DOHH2 (cell line): ENCODE data around the gene MIEN1.

ENCODE experiments used
- H3F3A ChIP-seq: fragments of 200-600 bp; sonication (generic), shearing (Covaris generic); 2 replicates; pipeline ENCODE4 v1.6.0; 2016; ENCODE audit warnings: antibody characterized with exemption, mild to moderate bottlenecking; ENCODE audit not compliant: control insufficient read depth, insufficient read depth
- H3K27ac ChIP-seq: fragments of 200-600 bp; sonication (generic); 2 replicates; pipeline ENCODE4 v1.5.1; 2014; ENCODE audit warnings: low read depth, mild to moderate bottlenecking, low read length, moderate library complexity
- H3K27me3 ChIP-seq: fragments of 200-600 bp; sonication (generic); 2 replicates; pipeline ENCODE4 v1.6.1; 2014; ENCODE audit warnings: mild to moderate bottlenecking, low read length, mixed read lengths; ENCODE audit not compliant: control insufficient read depth
- H3K36me3 ChIP-seq: fragments of 200-600 bp; sonication (generic); 2 replicates; pipeline ENCODE4 v1.6.1; 2014; ENCODE audit warnings: mild to moderate bottlenecking, low read length, moderate library complexity, mixed read lengths; ENCODE audit not compliant: control insufficient read depth
- H3K4me1 ChIP-seq: fragments of 200-600 bp; sonication (generic); 2 replicates; pipeline ENCODE4 v1.6.1; 2014; ENCODE audit warnings: mild to moderate bottlenecking, low read length, mixed read lengths; ENCODE audit not compliant: control insufficient read depth
- H3K4me2 ChIP-seq: fragments of 200-600 bp; sonication (generic); 2 replicates; pipeline ENCODE4 v1.6.0; 2014; ENCODE audit warnings: mild to moderate bottlenecking, low read length, moderate library complexity
- H3K4me3 ChIP-seq: fragments of 200-600 bp; sonication (generic); 2 replicates; pipeline ENCODE4 v1.5.1; 2014; ENCODE audit warnings: mild to moderate bottlenecking, low read length, mixed read lengths
- H3K79me2 ChIP-seq: fragments of 200-600 bp; sonication (generic); 2 replicates; pipeline ENCODE4 v1.6.1; 2014; ENCODE audit warnings: mild to moderate bottlenecking, low read length, mixed read lengths; ENCODE audit not compliant: control insufficient read depth
- H3K9me2 ChIP-seq: fragments of 200-600 bp; sonication (generic); replicated peaks from 2 replicates; pipeline ENCODE4 v1.6.1; 2014; ENCODE audit warnings: mild to moderate bottlenecking, low read length, mixed read lengths; ENCODE audit not compliant: control insufficient read depth
- H3K9me3 ChIP-seq: fragments of 200-600 bp; sonication (generic); 2 replicates; pipeline ENCODE4 v1.6.1; 2014; ENCODE audit warnings: antibody characterized with exemption, low read length, mixed read lengths; ENCODE audit not compliant: control insufficient read depth, insufficient read depth
- H4K20me1 ChIP-seq: fragments of 200-600 bp; sonication (generic); 2 replicates; pipeline ENCODE4 v1.6.0; 2014; ENCODE audit warnings: low read depth, mild to moderate bottlenecking, antibody characterized with exemption, low read length, moderate library complexity; ENCODE audit not compliant: control insufficient read depth, insufficient read depth
- CTCF ChIP-seq: fragments of 200-600 bp; sonication (generic); IDR thresholded peaks from one replicate; pipeline ENCODE4 v1.5.1; 2014; ENCODE audit warnings: antibody characterized with exemption, mild to moderate bottlenecking, low read depth, low read length; ENCODE audit not compliant: poor library complexity, severe bottlenecking
- EZH2phosphoT487 ChIP-seq: fragments of 200-600 bp; sonication (generic); IDR thresholded peaks from 2 replicates; pipeline ENCODE4 v1.6.1; 2017; ENCODE audit warnings: borderline replicate concordance, mild to moderate bottlenecking, antibody characterized with exemption, low read length, moderate library complexity, mixed read lengths

MIEN1 gene

DNA sequence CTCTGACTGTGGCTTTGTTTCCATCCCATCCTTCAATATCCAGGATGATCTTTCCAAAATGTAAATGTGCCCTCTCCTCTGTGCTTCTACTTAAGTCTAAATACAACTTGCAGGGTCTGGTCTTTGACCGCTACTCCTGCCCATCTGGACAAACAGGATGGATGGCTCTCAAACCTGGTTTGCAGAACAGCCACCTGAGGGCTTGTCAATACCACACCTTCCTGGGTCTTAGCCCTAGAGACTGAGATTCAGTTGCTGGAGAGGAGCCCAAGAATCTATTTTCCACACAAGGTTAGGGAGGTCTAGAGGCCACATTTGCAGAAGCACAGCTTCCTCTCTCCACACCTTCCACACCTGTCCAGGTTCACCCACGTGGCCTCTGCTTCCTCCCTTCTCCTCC, 5.5 kb upstream of the MIEN1 start:
- H3K36me3 ChIP-seq, result no peaks in the 10 kb centered on the region
- H3K79me2 ChIP-seq, result no peaks in the 10 kb centered on the region
- H4K20me1 ChIP-seq, result no peaks in the 10 kb centered on the region
- H3K4me1 ChIP-seq, result peaks cover 39% of the 10 kb centered on the region
- no peaks in the 10 kb centered on the region for H3K9me3 ChIP-seq
- H3K4me2 ChIP-seq, result no peak overlapping the region
- no peaks in the 10 kb centered on the region for H3K9me2 ChIP-seq
- H3K27ac ChIP-seq, result no peak overlapping the region
- TF ChIP-seq CTCF (no peak), EZH2phosphoT487 (no peak)
- H3K4me3 ChIP-seq, result no peak overlapping the region
- peaks cover 7% of the 10 kb centered on the region for H3K27me3 ChIP-seq
- H3F3A ChIP-seq, result 0 out of 2 replicates have a peak, but pooled peaks cover 2% of the 10 kb centered on the region

DNA sequence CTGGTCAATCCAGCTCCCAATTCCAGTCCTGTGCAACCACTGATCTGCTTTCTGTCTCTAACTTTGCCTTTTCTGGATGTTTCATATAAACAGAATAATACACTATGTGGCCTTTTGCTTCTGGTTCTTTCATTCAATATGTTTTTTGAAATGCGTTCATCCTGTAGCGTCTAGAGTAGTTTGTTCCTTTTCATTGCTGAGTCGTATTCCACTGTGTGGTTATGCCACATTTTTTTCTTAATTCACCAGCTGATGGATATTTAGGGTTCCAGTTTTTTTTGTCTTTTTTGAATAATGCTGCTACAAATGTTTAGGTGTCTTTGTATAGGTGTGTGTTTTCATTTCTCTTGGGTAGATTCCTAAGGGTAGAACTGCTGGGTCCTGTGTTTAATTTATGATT, 2.3 kb upstream of the MIEN1 start:
- 0 out of 2 replicates have a peak, but pooled peaks cover 2% of the 10 kb centered on the region for H3F3A ChIP-seq
- H3K27ac ChIP-seq, result no peak overlapping the region
- H3K27me3 ChIP-seq, result peaks cover 2% of the 10 kb centered on the region
- H3K9me3 ChIP-seq, result no peaks in the 10 kb centered on the region
- H3K4me1 ChIP-seq, result peaks cover 23% of the 10 kb centered on the region
- TF ChIP-seq CTCF (no peak), EZH2phosphoT487 (no peak)
- no peak overlapping the region for H3K4me3 ChIP-seq
- H3K36me3 ChIP-seq, result peaks cover 25% of the 10 kb centered on the region
- H3K4me2 ChIP-seq, result no peak overlapping the region
- no peaks in the 10 kb centered on the region for H4K20me1 ChIP-seq
- peaks cover 14% of the 10 kb centered on the region for H3K79me2 ChIP-seq
- no peaks in the 10 kb centered on the region for H3K9me2 ChIP-seq

GRCh38 chr17:39729280-39729851, 966 bp downstream of the MIEN1 start:
- peak overlapping the region; percentile 98 for H3K4me3 ChIP-seq
- peaks cover 14% of the 10 kb centered on the region for H3K79me2 ChIP-seq
- H3K4me2 ChIP-seq, result peak overlapping the region; percentile 100
- H3K9me3 ChIP-seq, result no peaks in the 10 kb centered on the region
- peaks cover 26% of the 10 kb centered on the region for H3K36me3 ChIP-seq
- peaks cover 16% of the 10 kb centered on the region for H3K4me1 ChIP-seq
- H3K27ac ChIP-seq, result no peak overlapping the region
- no peaks in the 10 kb centered on the region for H3K9me2 ChIP-seq
- H3F3A ChIP-seq, result 0 out of 2 replicates have a peak, but pooled peaks cover 2% of the 10 kb centered on the region
- H4K20me1 ChIP-seq, result no peaks in the 10 kb centered on the region
- no peaks in the 10 kb centered on the region for H3K27me3 ChIP-seq
- TF ChIP-seq CTCF, result no peak
- TF ChIP-seq EZH2phosphoT487, result no peak
